ENCODE results near the gene ATP9A. TPM values are rescaled to one million over a fixed set of nuclear protein-coding genes. Genes with fewer than 3 reads are reported as not detected.

The ATP9A gene
- total RNA-seq, 1 experiment from 2014 or later: 7.3 TPM

GRCh38 chr20:51679254-51679921 lies 88.8 kb downstream of the ATP9A start:
- H3K4me1 Mint-ChIP-seq (ENCODE audit: insufficient read depth, unreplicated experiment): no peaks in the 10 kb centered on the region
- no peak for DNase-seq (ENCODE audit: unreplicated experiment)
- H3K27ac Mint-ChIP-seq (ENCODE audit: low read depth, unreplicated experiment): no peak overlapping the region
- no peaks in the 10 kb centered on the region for H3K27me3 Mint-ChIP-seq (ENCODE audit: insufficient read depth, unreplicated experiment)
- TF ChIP-seq, protein P1, sequence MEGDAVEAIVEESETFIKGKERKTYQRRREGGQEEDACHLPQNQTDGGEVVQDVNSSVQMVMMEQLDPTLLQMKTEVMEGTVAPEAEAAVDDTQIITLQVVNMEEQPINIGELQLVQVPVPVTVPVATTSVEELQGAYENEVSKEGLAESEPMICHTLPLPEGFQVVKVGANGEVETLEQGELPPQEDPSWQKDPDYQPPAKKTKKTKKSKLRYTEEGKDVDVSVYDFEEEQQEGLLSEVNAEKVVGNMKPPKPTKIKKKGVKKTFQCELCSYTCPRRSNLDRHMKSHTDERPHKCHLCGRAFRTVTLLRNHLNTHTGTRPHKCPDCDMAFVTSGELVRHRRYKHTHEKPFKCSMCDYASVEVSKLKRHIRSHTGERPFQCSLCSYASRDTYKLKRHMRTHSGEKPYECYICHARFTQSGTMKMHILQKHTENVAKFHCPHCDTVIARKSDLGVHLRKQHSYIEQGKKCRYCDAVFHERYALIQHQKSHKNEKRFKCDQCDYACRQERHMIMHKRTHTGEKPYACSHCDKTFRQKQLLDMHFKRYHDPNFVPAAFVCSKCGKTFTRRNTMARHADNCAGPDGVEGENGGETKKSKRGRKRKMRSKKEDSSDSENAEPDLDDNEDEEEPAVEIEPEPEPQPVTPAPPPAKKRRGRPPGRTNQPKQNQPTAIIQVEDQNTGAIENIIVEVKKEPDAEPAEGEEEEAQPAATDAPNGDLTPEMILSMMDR (IDR thresholded peaks at IDR 0.05; ENCODE audit: unreplicated experiment): no peak
- POLR2A ChIA-PET: no interaction called here
- no peak overlapping the region for H3K4me3 Mint-ChIP-seq (ENCODE audit: unreplicated experiment)
- H3K36me3 Mint-ChIP-seq (ENCODE audit: insufficient read depth, unreplicated experiment): no peaks in the 10 kb centered on the region
- BruUV-seq (replicated peaks): no TSS peak
- CTCF ChIA-PET: interaction anchor here (0.7 to 1.8 kb wide), 2 partner anchors 22 to 96 kb away, joined by 3 to 8 read pairs; no protein-coding TSS in a partner anchor
- H3K9me3 Mint-ChIP-seq (ENCODE audit: unreplicated experiment): no peaks in the 10 kb centered on the region
- intact Hi-C loops (cut with micrococcal nuclease): no loop called here

GRCh38 chr20:51678026-51678697 lies 90.0 kb downstream of the ATP9A start:
- H3K36me3 Mint-ChIP-seq (ENCODE audit: insufficient read depth, unreplicated experiment): no peaks in the 10 kb centered on the region
- POLR2A ChIA-PET: no interaction called here
- H3K4me1 Mint-ChIP-seq (ENCODE audit: insufficient read depth, unreplicated experiment): no peaks in the 10 kb centered on the region
- BruUV-seq (replicated peaks): no TSS peak
- no peaks in the 10 kb centered on the region for H3K9me3 Mint-ChIP-seq (ENCODE audit: unreplicated experiment)
- DNase-seq (ENCODE audit: unreplicated experiment): no peak
- no peak overlapping the region for H3K4me3 Mint-ChIP-seq (ENCODE audit: unreplicated experiment)
- intact Hi-C loops (cut with micrococcal nuclease): no loop called here
- TF ChIP-seq, protein P1 (IDR thresholded peaks at IDR 0.05; ENCODE audit: unreplicated experiment): no peak
- H3K27me3 Mint-ChIP-seq (ENCODE audit: insufficient read depth, unreplicated experiment): no peaks in the 10 kb centered on the region
- H3K27ac Mint-ChIP-seq (ENCODE audit: low read depth, unreplicated experiment): no peak overlapping the region
- CTCF ChIA-PET: interaction anchor here (0.6 to 1.8 kb wide), 3 partner anchors 8 to 880 kb away, joined by 3 to 8 read pairs (median 4); no protein-coding TSS in a partner anchor

- peaks cover 7% of the 10 kb centered on the region for H3K36me3 Mint-ChIP-seq (ENCODE audit: insufficient read depth, unreplicated experiment)
- H3K4me3 Mint-ChIP-seq (ENCODE audit: unreplicated experiment): no peak overlapping the region
- H3K4me1 Mint-ChIP-seq (ENCODE audit: insufficient read depth, unreplicated experiment): peaks cover 7% of the 10 kb centered on the region
- ChIA-PET CTCF (no interaction called here), POLR2A (no interaction called here)
- no peak overlapping the region for H3K27ac Mint-ChIP-seq (ENCODE audit: low read depth, unreplicated experiment)
- no TSS peak for BruUV-seq (replicated peaks)
- no peaks in the 10 kb centered on the region for H3K27me3 Mint-ChIP-seq (ENCODE audit: insufficient read depth, unreplicated experiment)
- no peaks in the 10 kb centered on the region for H3K9me3 Mint-ChIP-seq (ENCODE audit: unreplicated experiment)
- TF ChIP-seq, protein P1 (IDR thresholded peaks at IDR 0.05; ENCODE audit: unreplicated experiment): no peak
- intact Hi-C loops (cut with micrococcal nuclease): no loop called here
- no peak for DNase-seq (ENCODE audit: unreplicated experiment)
Measured at GRCh38 chr20:51668947-51669346, 99.2 kb downstream of the ATP9A start.

DNA sequence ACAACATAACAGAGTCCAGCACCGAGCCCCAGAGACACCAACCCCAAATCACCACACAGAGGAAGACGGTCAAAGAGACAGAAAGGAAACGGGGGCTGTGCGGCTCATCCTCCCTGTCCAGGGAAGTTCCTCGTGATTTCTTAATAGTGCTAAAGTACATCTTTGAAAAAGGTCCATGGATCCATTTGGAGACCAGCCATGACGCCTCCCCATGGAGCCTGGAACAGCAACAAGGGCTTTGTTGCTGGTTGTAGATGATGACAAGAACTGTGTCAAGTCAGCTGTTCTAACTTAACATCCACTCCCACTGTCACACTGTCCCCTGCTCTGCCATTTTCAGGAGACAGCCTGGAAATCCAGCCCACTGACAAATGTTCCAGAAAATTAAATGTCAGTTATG lies 99.7 kb downstream of the ATP9A start:
- TF ChIP-seq, protein P1 (IDR thresholded peaks at IDR 0.05; ENCODE audit: unreplicated experiment): no peak
- POLR2A ChIA-PET: no interaction called here
- Mint-ChIP-seq H3K36me3 (ENCODE audit: insufficient read depth, unreplicated experiment) (peaks cover 7% of the 10 kb centered on the region), H3K27me3 (ENCODE audit: insufficient read depth, unreplicated experiment) (no peaks in the 10 kb centered on the region), H3K4me3 (ENCODE audit: unreplicated experiment) (no peak overlapping the region), H3K9me3 (ENCODE audit: unreplicated experiment) (no peaks in the 10 kb centered on the region), H3K4me1 (ENCODE audit: insufficient read depth, unreplicated experiment) (peaks cover 7% of the 10 kb centered on the region), H3K27ac (ENCODE audit: low read depth, unreplicated experiment) (no peak overlapping the region)
- no TSS peak for BruUV-seq (replicated peaks)
- DNase-seq (ENCODE audit: unreplicated experiment): no peak
- CTCF ChIA-PET: no interaction called here
- intact Hi-C loops (cut with micrococcal nuclease): no loop called here

All from MCF 10A (cell line).